OCI-LY7 (cell line): ENCODE data around the gene UQCRC1.

ENCODE experiments used
- CTCF ChIP-seq: fragments of 200-600 bp; sonication (generic); conservative IDR thresholded peaks from 2 replicates; pipeline ENCODE4 v1.5.1; 2014; ENCODE audit warnings: mild to moderate bottlenecking, antibody characterized with exemption, low read length, moderate library complexity, mixed read lengths
- EZH2phosphoT487 ChIP-seq: fragments of 200-600 bp; sonication (generic); IDR thresholded peaks from 2 replicates; pipeline ENCODE4 v1.6.1; 2018; ENCODE audit warnings: low read depth, borderline replicate concordance, mild to moderate bottlenecking, mixed run types, antibody characterized with exemption, low read length, moderate library complexity, mixed read lengths

GRCh38 chr3:48639944-48640606 is 30.6 kb upstream of the UQCRC1 start:
- no peak for TF ChIP-seq CTCF
- no peak for TF ChIP-seq EZH2phosphoT487
